Umbilical cord (tissue), 2 donors: ENCODE measurements around the gene ABLIM1. TPM values are rescaled to one million over a fixed set of nuclear protein-coding genes. Genes with fewer than 3 reads are reported as not detected.

Source experiments
- DNase-seq: peaks from one replicate; pipeline ENCODE4 v3.0.0-alpha.2; 2015; ENCODE audit warnings: low spot score
- total RNA-seq: library from RNA; depleted of rRNA; stranded (reverse); fragments of >200 nt; gene quantifications from one replicate; pipeline ENCODE4 v1.2.3, GENCODE V29; 2014; ENCODE audit warnings: low replicate concordance; ENCODE audit not compliant: insufficient read depth

Gene ABLIM1
- total RNA-seq, 1 donor from 2014 or later: 70.5 TPM

DNA sequence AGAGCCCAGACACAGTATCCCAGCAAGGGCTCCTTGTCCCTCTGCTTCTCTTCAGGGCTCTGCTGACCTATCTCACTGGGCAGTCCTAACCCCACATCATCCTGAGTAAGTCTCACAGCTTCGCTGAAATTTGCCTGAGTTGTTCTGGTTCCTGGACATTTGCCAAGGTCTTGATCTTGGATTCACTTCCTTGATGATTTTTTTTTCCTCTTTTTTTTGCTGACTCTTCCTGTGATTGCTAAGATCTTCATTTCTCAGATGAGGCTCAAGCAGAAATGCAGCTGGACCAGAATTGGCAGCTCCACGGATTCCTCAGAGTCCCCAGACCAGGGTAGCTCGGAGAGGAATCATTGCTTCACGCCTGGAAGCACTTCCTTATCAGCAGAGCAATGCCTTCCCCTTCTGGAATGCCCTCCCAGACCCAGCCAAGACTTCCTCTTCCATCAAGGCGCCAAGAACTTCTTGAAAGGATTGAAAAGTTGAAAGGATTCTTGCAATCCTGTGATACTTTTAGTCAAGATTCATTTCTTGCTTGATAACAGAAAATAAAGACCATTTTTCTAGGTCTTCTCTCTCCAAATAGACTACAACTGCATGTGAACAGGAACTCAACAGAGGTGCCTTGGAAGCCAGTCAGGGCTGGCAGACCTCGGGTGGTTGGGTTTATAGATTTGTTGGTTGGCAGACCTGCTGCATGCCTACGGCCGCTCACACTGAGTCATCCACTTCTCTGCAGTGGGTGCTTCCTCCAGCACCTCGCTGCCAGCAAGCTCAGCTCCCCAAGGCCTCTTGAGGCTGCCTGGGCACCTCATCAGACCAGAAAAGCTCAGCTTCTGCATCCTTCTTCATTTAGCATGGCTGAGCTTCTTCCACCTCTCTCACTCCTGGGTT is 244.9 kb downstream of the ABLIM1 start:
- DNase-seq: peak; percentile 83

GRCh38 chr10:114408968-114409444 is 249.1 kb downstream of the ABLIM1 start:
- no peak for DNase-seq

GRCh38 chr10:114408112-114408967 is 249.7 kb downstream of the ABLIM1 start:
- no peak for DNase-seq

DNA sequence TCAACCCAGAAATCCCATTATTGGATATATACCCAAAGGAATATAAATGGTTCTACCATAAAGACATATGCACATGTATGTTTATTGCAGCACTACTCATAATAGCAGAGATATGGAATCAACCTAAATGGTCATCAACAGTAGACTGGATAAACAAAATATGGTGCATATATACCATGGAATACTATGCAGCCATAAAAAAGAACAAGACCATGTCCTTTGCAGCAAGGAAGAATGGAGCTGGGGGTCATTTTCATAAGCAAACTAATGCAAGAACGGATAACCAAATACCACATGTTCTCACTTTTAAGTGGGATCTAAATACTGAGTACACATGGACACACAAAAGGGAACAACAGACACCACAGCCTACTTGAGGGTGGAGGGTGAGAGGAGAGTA is 251.6 kb downstream of the ABLIM1 start:
- DNase-seq: no peak

DNA sequence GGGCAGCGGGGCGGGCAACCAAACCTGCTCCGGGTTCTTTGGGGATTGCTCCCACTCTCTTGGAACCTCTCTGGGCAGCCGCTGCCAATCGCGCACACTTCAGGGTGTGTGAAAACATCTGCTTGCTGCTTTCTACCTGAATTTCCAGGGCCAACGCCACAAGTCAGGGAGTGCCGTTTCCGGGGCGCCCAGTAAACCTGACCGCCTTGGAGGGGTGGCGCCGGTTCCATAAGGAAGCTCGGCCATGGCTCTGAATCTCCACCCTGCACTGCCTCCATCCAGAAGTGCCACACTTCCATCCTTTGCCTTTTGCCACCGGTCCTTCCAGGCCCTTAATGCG is 253.1 kb downstream of the ABLIM1 start:
- no peak for DNase-seq

DNA sequence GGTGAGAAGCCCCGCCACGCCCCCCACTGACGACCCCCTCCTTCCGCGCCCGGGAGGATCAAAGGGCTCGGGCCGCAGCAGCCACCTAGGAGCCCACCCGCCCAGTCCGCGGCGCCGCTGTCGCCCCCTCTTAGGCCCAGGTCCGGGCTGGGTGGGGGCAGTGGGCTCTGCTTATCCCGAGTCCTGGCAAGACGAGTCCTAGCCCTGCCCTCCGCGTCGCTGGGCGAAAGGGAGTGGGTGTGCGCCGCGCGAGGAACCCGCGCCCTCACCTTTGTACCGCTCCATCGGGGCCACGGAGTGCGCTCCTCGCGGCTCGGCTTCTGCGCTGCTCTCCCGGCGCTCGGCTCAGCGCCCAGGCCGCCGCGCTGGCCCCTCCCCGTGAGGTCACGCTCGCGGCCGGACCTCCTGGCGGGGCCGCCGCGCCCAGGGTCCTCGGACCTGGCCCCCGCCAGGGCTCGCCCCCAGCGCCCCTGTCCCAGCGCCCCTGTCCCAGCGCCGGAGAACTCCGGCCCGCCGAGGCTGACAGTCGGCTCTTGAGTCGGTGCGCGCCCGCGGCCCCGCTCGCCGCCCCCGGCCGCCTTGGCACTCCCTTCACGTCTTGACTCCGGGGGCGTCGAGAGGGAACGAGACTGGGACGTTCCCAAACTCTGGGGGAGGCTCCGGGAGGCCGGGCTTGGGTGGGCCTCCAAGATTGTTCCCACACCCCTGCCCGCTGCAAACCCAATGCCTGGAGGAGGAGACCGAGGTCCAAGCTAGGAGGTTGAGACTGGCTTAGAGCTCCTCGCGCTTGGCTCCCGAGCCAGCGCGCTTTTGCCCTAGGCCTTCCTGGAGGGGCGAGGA is 253.7 kb downstream of the ABLIM1 start, which contains the start of gene AFAP1L2:
AFAP1L2 (minus strand) TSS at position 332 of the 840 bp plus-strand sequence; CDS start at position 285, 47 bp downstream.
- peak; percentile 38 for DNase-seq

DNA sequence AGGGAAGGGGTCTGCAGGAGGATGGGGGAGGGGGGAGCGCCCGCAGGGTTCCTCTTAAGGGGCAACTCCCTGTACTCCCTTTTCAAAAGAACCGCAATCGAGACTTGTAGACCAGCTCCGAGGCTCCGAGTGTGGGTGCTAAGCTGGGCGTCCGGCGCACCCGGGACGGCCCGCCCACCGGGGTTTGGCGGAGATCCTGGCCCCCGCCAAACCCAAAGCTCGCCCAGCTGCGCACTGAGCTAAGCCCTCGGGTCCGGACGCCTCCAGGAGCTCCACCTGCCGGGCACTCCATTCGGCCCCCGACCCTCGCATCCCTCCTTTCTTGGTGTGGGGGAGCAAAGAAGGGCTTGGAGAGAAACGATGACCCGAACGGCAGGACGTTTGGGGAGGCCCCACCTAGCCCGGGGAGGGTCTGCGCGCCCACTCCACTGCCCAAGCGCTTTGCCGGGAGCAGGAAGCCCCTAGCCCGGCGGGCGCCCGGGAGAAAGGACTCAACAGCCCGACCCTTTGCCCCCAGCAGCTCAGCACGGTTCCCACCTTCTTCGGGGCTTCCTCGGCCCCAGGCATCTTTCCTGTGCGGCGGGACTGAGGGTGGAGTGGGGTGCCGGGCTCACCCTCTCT is 254.4 kb downstream of the ABLIM1 start:
- peak; percentile 46 for DNase-seq

DNA sequence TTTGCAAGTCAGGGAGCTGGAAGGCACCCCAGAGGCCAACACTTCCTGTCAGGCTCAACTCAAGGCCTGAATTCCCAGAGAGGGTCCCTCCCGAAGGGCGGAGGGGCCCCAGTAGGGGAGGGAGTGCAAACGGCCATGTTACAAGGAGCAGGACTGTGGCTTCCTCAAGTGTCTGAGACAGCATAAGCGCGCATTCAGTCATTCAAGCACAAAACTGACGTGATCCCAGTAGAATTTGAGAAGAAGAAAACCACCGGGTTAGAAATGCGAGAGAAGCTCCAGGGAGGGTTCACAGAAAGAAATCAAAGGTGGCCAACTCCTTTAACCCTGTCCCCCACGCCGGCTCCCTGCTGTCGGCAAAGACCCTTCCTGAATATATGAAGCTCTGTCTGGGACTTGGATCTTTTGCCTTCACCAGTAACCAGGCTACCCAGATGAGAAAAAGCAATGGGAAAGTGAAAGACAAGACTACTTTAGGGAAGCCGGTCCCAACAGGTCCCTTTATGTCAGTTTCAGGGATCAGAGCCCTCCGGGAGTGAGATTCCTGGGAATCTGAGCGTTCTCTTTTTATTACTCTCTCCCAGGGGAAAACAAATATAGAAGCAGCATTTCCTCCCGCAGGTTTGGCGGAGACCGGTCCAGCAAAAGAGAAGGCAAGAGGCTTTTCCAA is 255.1 kb downstream of the ABLIM1 start:
- peak; percentile 48 for DNase-seq

DNA sequence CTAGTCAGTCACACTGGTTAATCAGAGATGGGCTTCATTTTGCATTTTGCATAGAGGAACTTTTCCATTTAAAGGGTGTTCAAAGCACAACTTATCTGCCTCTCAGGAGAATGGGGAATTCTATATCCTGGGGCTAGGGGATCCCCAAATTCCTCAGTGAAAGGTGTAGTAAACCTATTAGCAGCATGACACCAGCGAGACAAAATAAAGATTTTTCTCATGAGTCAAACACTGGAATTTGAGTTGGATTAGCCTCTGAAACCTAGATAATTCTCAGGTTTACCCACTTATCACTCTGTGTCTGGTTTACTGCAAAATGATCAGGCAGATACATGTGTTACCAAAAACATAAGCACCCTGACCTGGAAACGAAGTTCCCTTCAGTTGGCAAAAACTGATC is 255.8 kb downstream of the ABLIM1 start:
- DNase-seq: peak; percentile 45

DNA sequence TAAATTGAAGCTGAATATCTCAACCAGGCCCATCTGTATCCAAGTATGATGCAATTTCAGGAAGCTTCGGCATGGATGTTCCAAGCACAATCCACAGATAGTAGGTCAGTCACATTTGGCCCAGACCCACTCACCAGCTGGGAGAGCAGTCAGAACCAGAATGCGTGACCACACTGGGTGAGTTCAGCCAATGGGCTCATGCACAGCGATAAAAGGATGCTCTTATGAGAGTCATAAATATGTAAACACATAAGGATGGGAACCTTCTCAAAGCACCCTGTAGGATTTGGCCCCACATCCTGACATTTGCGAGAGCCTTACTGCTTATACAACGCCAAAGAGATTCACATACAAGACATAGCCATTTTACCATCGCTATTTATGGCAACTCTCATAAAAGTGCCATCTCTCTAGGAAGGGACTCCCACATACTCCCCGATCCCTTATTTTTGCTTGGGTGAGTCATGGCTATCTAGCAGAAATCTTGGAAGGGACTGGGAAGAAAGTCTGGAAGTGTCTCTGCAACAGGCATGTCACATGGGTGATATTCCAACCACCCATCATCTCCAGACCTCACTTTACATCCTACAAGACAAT is 256.8 kb downstream of the ABLIM1 start:
- DNase-seq: peak; percentile 87

DNA sequence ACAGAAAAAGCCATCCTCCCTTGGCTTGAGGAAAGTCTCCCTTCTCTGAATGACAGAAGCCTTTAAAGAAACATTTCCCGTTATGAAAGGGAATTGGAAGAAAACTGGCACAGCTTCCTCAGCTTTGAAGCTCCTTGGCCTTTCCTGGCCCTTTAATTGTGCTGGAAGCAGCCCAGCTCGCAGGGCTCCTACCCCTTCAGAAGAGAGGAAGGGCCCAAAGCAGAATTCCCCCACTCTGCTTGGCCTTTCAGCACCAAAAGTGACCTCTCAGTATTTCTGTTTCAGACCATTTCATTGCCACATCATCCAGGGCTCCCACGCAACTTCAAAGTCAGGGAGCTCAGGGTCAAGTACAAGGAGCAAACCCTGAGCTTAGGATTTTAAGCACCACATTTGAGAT is 258.0 kb downstream of the ABLIM1 start:
- peak; percentile 67 for DNase-seq

DNA sequence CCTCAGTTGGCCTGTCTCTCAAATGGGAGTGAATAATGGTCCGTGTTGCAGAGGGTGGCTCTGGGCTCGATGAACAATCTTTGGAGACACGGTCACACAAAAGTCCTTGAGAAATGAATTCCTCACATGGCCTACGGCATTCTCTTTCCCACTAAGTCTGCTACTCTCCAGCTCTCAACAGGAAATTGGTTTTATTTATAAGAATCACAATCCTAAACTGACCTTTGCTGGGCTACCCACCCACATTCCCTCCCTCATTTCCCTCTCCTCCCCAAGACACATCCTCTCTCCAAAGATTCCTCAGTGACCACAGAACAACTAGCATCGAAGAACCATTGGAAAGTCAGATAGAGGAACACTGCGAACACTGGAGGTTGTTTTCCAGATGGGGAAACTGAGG is 258.5 kb downstream of the ABLIM1 start:
- no peak for DNase-seq

- DNase-seq: no peak
These were observed 259.3 kb downstream of the ABLIM1 start for GRCh38 chr10:114398587-114399331.

- peak; percentile 94 for DNase-seq
These were observed 260.4 kb downstream of the ABLIM1 start for GRCh38 chr10:114397651-114398145.

DNA sequence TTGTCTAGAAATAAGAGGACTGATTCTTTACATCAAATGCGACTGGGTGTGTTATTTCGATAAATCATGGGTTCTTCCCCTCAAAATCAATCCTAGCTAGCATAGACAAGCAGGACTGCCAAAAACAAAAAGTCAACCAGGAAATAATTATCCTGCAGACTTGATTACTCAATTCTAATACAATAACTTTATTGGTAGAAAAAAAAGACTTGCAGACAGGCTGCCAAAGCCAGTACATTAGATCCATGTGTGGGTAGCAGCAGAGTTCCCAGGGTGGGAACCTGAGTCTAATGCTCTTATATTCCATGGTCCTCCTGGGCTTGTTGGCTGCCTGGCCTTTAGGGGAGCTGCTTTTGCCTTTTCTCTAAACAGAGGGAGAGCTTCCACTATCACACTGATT is 261.6 kb downstream of the ABLIM1 start:
- DNase-seq: no peak

GRCh38 chr10:114395366-114396022 is 262.6 kb downstream of the ABLIM1 start:
- DNase-seq: no peak

DNA sequence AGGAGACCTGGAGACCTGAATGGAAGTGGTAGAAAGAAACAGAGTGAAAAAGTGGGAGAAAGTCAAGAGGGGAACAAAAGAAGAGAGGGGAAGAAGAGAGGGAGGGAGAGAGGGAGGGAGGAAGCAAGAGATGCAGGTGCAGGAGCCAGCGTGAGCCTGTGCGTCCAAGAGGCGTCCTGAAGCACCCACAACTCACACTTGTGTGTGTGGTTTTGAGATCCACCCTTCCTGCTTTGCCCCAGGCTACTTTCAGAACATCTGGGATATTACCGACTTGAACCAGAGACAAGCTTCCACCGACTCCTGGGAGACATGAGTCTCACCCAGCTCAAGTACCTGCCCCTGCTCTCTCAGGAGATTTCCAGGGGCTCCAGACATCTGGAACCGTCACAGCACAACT is 263.5 kb downstream of the ABLIM1 start:
- no peak for DNase-seq

GRCh38 chr10:114393886-114394285 is 264.2 kb downstream of the ABLIM1 start:
- no peak for DNase-seq

- DNase-seq: no peak
These were observed 264.6 kb downstream of the ABLIM1 start for GRCh38 chr10:114393482-114393881.
